ES-I3 (cell line): ENCODE data around the gene TNFRSF1A.

ENCODE experiments used
- H3K36me3 ChIP-seq: 2 replicates; pipeline ENCODE4 v1.6.1; 2013; ENCODE audit warnings: mild to moderate bottlenecking, low read length, control low read depth, moderate library complexity; ENCODE audit not compliant: insufficient read depth
- H3K4me1 ChIP-seq: 2 replicates; pipeline ENCODE4 v1.6.1; 2013; ENCODE audit warnings: mild to moderate bottlenecking, control low read depth, low read length; ENCODE audit not compliant: insufficient read depth
- H3K9ac ChIP-seq: 2 replicates; pipeline ENCODE4 v1.6.1; 2013; ENCODE audit warnings: low read depth, mild to moderate bottlenecking, low read length, moderate library complexity
- H3K9me3 ChIP-seq: 2 replicates; pipeline ENCODE4 v1.6.1; 2013; ENCODE audit warnings: mild to moderate bottlenecking, low read length, moderate library complexity; ENCODE audit not compliant: control insufficient read depth, insufficient read depth

The TNFRSF1A gene

GRCh38 chr12:6284273-6284672 is 57.6 kb downstream of the TNFRSF1A start:
- Histone ChIP-seq H3K4me1 (peaks cover 17% of the 10 kb centered on the region), H3K36me3 (no peaks in the 10 kb centered on the region), H3K9ac (no peak overlapping the region), H3K9me3 (no peaks in the 10 kb centered on the region)

DNA sequence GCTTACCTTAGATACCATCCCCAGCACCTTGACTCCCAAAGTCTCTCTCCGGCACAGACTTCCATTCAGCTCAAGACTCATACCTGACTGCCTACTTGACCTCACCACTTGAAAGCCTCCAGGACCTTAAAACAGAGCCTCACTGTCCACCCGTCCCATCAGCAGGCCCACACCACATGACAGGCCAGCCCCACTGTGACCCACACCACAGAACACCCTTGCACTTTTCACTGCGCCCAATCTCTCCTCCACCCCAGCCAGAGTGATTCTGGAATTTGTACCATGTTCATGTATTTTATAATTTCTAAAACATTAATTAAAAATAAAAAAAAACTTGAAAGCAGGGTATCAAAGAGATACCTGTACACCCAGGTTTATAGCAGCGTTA is 59.4 kb downstream of the TNFRSF1A start:
- Histone ChIP-seq H3K4me1 (peaks cover 24% of the 10 kb centered on the region), H3K36me3 (no peaks in the 10 kb centered on the region), H3K9ac (no peak overlapping the region), H3K9me3 (no peaks in the 10 kb centered on the region)

GRCh38 chr12:6281081-6281809 is 60.6 kb downstream of the TNFRSF1A start:
- H3K9ac ChIP-seq, result no peak overlapping the region
- peaks cover 28% of the 10 kb centered on the region for H3K4me1 ChIP-seq
- no peaks in the 10 kb centered on the region for H3K9me3 ChIP-seq
- H3K36me3 ChIP-seq, result no peaks in the 10 kb centered on the region

DNA sequence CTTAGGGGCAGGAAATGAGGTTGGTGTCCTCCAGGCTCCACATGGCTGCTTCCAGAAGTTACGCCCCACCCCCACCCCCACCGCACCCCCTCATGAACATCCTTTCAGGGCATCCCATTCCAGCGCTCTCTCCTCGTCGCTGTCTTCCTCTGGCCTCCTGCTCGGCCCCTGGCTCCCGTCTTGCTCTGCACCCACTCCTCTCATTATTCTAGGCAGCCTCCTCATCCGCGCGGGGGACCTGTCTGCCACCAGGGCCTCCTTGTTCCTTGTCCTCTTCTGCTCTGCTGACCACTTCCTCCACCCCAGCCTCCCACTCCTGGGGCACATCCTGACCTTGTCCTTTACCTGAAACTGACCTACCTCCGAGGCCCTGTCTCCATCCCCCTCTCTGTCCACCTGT is 61.2 kb downstream of the TNFRSF1A start:
- H3K9ac ChIP-seq, result no peak overlapping the region
- peaks cover 28% of the 10 kb centered on the region for H3K4me1 ChIP-seq
- H3K36me3 ChIP-seq, result no peaks in the 10 kb centered on the region
- H3K9me3 ChIP-seq, result no peaks in the 10 kb centered on the region

GRCh38 chr12:6280053-6280469 is 61.8 kb downstream of the TNFRSF1A start:
- no peak overlapping the region for H3K9ac ChIP-seq
- H3K9me3 ChIP-seq, result no peaks in the 10 kb centered on the region
- peaks cover 28% of the 10 kb centered on the region for H3K4me1 ChIP-seq
- no peaks in the 10 kb centered on the region for H3K36me3 ChIP-seq

DNA sequence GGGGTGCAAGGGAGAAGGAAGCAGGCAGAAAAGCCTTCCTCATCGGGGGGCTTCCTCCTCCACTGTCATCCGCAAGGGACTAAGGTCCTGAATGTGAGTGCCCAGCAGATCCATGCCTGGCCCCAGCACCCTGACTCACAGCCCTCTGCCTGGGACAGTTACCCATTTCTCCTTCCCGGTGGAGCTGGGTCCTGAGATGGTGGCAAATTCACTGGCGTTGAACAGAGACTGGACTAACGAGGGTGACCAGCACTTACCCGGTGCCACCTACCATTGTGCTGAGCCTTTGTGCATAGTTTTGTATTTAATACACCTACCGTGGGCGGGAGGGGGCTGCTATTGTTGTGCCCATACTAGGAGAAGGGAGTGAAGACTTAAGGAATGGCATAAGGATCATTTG is 62.2 kb downstream of the TNFRSF1A start:
- H3K36me3 ChIP-seq, result no peaks in the 10 kb centered on the region
- no peak overlapping the region for H3K9ac ChIP-seq
- H3K9me3 ChIP-seq, result no peaks in the 10 kb centered on the region
- H3K4me1 ChIP-seq, result peaks cover 32% of the 10 kb centered on the region

GRCh38 chr12:6279256-6279628 is 62.6 kb downstream of the TNFRSF1A start:
- H3K9ac ChIP-seq, result no peak overlapping the region; the same call in 1 of the 2 replicates
- H3K36me3 ChIP-seq, result no peaks in the 10 kb centered on the region
- no peaks in the 10 kb centered on the region for H3K9me3 ChIP-seq
- peaks cover 35% of the 10 kb centered on the region for H3K4me1 ChIP-seq
